Measurements from ENCODE around the gene CENPF. TPM values are rescaled to one million over a fixed set of nuclear protein-coding genes. Genes with fewer than 3 reads are reported as not detected.

CENPF gene
- total RNA-seq, result 1.1 and 71.9 TPM in 2 replicates

DNA sequence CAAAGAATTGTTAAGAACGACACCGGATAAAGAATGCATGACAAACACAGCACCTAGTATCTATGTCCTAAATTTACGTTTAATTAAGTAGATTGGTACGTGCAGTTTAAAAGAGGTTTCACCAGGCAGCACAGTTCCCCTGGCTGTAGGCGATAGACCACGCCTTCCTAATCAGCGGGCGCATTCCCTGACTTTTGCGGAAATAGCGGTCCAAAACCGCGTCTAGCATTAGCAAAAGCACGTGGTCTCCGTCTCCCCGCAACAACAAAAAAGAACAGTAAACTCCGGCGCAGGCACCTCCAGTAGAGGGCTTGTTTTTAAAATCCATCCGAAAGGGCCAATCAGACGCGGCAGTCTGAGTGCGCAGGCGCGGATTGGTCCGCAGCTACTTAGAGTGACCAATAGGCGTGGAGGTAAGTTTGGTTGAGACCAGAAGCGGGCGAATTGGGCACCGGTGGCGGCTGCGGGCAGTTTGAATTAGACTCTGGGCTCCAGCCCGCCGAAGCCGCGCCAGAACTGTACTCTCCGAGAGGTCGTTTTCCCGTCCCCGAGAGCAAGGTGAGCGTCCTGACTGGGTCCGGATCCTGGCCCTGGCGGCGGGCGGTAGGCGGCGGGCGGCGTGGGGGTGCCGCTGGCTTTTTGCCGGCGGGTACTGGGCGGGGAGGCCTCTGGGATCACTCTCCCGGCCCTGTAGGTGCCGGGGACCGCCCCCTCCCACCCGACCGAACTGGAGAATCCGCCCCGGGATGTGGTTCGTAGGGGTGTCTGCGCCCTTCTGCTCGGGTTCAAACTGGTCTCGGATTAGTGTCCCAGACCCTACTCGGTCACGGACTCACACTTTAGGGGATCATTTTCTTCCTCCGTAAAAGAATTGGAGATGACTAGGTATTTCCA is at the start of gene CENPF:
Gene CENPF (plus strand): TSS at position 432 of the 894 bp plus-strand sequence. CDS start 10,560 bp downstream, outside the sequence.

Other genes with a start within 250 kb of the CENPF start
- 59.3 and 106 TPM in 2 replicates for gene PTPN14, start 51.6 kb upstream of the CENPF start, total RNA-seq